Smooth muscle cell (in vitro differentiated cells): ENCODE results near the gene PAH. TPM values are rescaled to one million over a fixed set of nuclear protein-coding genes. Genes with fewer than 3 reads are reported as not detected.

ENCODE experiments used
- DNase-seq: peaks from one replicate; lab custom pipeline; 2025; ENCODE audit not compliant: unreplicated experiment; lab: John Stamatoyannopoulos, UW
- H2AFZ ChIP-seq: fragments of 200-600 bp; sonication (generic); 2 replicates; pipeline ENCODE4 v1.6.0; 2016; ENCODE audit warnings: antibody characterized with exemption, low read depth, mild to moderate bottlenecking
- H3F3A ChIP-seq: fragments of 200-600 bp; sonication (generic); 2 replicates; pipeline ENCODE4 v1.6.0; 2017; ENCODE audit warnings: antibody characterized with exemption, low read depth
- H3K27ac ChIP-seq: fragments of 200-600 bp; sonication (generic); 2 replicates; pipeline ENCODE4 v1.5.1; 2016; ENCODE audit warnings: low read depth, mild to moderate bottlenecking
- H3K27me3 ChIP-seq: fragments of 200-600 bp; sonication (generic); 2 replicates; pipeline ENCODE4 v1.6.1; 2016; ENCODE audit warnings: low read depth, mild to moderate bottlenecking
- H3K36me3 ChIP-seq: fragments of 200-600 bp; sonication (generic); 2 replicates; pipeline ENCODE4 v1.5.1; 2016; ENCODE audit warnings: low read depth
- H3K4me1 ChIP-seq: fragments of 200-600 bp; sonication (generic); 2 replicates; pipeline ENCODE4 v1.5.1; 2016; ENCODE audit warnings: low read depth
- H3K4me2 ChIP-seq: fragments of 200-600 bp; sonication (generic); 2 replicates; pipeline ENCODE4 v1.6.0; 2016; ENCODE audit warnings: mild to moderate bottlenecking
- H3K4me3 ChIP-seq: fragments of 200-600 bp; sonication (generic); 2 replicates; pipeline ENCODE4 v1.5.1; 2016; ENCODE audit warnings: mild to moderate bottlenecking
- H3K79me2 ChIP-seq: fragments of 200-600 bp; sonication (generic); 2 replicates; pipeline ENCODE4 v1.6.0; 2016; ENCODE audit warnings: low read depth, mild to moderate bottlenecking
- H3K9ac ChIP-seq: fragments of 200-600 bp; sonication (generic); 2 replicates; pipeline ENCODE4 v1.6.0; 2016; ENCODE audit warnings: low read depth
- H3K9me3 ChIP-seq: fragments of 200-600 bp; sonication (generic); replicated peaks from 2 replicates; pipeline ENCODE4 v1.5.1; 2016; ENCODE audit warnings: low read depth
- H4K20me1 ChIP-seq: fragments of 200-600 bp; sonication (generic); 2 replicates; pipeline ENCODE4 v1.6.0; 2016; ENCODE audit warnings: low read depth
- WGBS: methylation state at CpG from one replicate; pipeline ENCODE4 v1.1.7; 2016; ENCODE audit warnings: low lambda C conversion rate; 5-methylcytosine and 5-hydroxymethylcytosine counted together
- polyA plus RNA-seq: library from polyadenylated mRNA; unstranded; fragments of >200 nt; fragmentation: Nextera tagmentation; extraction: Ambion mirVana; gene quantifications from 2 replicates; pipeline ENCODE4 v1.2.1, GENCODE V29; 2016
- total RNA-seq: library from RNA; depleted of rRNA; stranded (reverse); fragments of >200 nt; gene quantifications from 2 replicates; pipeline ENCODE4 v1.2.3, GENCODE V29; 2014
- TF ChIP-seq, protein P1 (sequence below): fragments of 200-600 bp; sonication (generic); IDR thresholded peaks from 2 replicates; pipeline ENCODE4 v1.5.1; 2017; ENCODE audit warnings: borderline replicate concordance, mild to moderate bottlenecking, antibody characterized with exemption; ENCODE audit not compliant: insufficient read depth, poor library complexity, severe bottlenecking

The PAH gene
- 0.09 TPM in 1 of 2 replicates, not detected in the other for total RNA-seq
- polyA plus RNA-seq, result not detected in 2 replicates

DNA sequence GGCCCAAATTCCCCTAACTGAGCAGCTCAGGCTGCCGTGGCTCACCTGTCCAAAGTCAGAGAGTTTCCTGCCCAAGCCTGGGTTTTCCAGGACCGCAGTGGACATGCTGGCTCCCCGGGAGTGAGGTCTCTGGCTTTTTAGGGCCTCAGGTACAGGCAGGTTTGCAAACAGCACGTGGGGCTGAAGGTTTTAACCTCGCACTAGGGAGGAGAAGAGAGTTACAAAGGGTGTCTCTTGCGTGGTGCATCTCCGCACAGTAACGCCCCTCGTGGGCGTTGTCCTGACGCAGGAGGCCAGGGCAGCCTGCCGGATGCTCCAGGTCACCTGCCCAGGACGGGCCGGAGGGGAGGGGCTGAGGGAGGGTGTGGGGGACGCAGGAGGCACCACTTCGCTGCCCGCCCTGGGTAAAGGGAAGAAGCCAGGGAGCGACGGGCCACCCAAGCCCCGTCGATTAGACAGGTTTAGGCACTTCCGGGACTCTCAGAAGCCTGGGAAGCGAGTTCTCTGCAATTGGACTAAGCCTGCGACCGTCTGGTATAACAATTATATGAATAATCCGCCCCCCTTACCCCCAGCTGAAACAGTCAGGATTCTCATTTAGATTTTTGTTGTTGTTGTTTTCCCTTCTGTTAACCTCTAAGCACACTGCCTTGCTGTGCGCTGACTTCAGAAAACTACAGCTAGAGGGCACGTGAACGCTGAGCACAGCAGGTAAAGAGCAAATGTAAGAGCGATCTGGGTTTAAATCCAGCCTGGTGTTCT, at the start of gene PAH:
PAH (minus strand) TSS at position 219 of the 762 bp plus-strand sequence; CDS start at position 105, 114 bp downstream.
- TF ChIP-seq, protein P1, sequence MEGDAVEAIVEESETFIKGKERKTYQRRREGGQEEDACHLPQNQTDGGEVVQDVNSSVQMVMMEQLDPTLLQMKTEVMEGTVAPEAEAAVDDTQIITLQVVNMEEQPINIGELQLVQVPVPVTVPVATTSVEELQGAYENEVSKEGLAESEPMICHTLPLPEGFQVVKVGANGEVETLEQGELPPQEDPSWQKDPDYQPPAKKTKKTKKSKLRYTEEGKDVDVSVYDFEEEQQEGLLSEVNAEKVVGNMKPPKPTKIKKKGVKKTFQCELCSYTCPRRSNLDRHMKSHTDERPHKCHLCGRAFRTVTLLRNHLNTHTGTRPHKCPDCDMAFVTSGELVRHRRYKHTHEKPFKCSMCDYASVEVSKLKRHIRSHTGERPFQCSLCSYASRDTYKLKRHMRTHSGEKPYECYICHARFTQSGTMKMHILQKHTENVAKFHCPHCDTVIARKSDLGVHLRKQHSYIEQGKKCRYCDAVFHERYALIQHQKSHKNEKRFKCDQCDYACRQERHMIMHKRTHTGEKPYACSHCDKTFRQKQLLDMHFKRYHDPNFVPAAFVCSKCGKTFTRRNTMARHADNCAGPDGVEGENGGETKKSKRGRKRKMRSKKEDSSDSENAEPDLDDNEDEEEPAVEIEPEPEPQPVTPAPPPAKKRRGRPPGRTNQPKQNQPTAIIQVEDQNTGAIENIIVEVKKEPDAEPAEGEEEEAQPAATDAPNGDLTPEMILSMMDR, result no peak
- Histone ChIP-seq H3K27me3 (peaks cover 25% of the 10 kb centered on the region), H3K36me3 (no peaks in the 10 kb centered on the region), H3F3A (no peaks in the 10 kb centered on the region), H3K9ac (no peak within 1 kb of the TSS), H3K27ac (no peak within 1 kb of the TSS), H3K4me3 (peak within 1 kb of the TSS; percentile 49), H2AFZ (peak within 1 kb of the TSS; percentile 90), H3K79me2 (no peaks in the 10 kb centered on the region), H4K20me1 (no peaks in the 10 kb centered on the region), H3K9me3 (no peaks in the 10 kb centered on the region), H3K4me1 (no peaks in the 10 kb centered on the region), H3K4me2 (peak within 1 kb of the TSS; percentile 83)
- DNase-seq, result no peak
- WGBS, result 13% methylated on average over 30 of the region's 30 CpGs

DNA sequence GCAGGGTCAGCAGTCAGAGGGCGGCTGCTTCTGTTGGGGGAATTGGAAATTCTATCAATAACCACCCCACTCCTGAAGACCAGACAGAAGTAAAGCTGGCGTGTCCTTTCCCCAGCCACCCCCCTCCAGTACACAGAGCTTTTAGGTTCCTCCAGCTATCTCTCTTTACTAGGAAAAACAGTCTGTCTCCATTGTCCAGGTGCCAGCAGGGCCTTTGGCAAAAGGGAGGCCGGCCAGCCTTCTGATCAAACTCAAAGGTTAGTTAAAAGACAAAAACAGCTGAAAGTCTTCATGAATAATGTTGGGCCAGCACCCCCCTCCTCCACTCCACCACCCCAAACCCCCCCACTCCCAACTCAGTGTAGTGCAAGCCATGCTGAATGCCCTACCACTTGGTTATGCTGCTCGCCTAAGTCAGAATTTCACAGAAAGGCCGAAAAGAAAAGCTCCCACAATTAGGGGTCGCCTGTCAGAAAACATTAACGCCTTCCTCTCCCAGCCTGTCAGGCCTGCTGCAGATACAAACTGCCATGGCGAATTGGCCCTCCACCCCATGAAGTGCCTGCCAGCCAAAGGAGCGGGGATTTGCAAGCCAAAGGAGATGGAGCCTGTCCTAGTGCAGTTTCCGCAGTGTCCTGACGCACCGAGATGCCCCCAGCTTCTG, 49.3 kb upstream of the PAH start:
- Histone ChIP-seq H3K4me2 (no peak overlapping the region), H3K79me2 (no peaks in the 10 kb centered on the region), H3K4me3 (no peak overlapping the region), H3K4me1 (peaks cover 16% of the 10 kb centered on the region), H3K27me3 (peaks cover 99% of the 10 kb centered on the region), H3K9me3 (no peaks in the 10 kb centered on the region), H3K27ac (no peak overlapping the region), H2AFZ (no peak overlapping the region), H3K9ac (no peak overlapping the region), H3F3A (no peaks in the 10 kb centered on the region), H3K36me3 (no peaks in the 10 kb centered on the region), H4K20me1 (no peaks in the 10 kb centered on the region)
- no peak for DNase-seq
- TF ChIP-seq, protein P1, result no peak
- WGBS, result 29% methylated on average over 12 of the region's 12 CpGs

DNA sequence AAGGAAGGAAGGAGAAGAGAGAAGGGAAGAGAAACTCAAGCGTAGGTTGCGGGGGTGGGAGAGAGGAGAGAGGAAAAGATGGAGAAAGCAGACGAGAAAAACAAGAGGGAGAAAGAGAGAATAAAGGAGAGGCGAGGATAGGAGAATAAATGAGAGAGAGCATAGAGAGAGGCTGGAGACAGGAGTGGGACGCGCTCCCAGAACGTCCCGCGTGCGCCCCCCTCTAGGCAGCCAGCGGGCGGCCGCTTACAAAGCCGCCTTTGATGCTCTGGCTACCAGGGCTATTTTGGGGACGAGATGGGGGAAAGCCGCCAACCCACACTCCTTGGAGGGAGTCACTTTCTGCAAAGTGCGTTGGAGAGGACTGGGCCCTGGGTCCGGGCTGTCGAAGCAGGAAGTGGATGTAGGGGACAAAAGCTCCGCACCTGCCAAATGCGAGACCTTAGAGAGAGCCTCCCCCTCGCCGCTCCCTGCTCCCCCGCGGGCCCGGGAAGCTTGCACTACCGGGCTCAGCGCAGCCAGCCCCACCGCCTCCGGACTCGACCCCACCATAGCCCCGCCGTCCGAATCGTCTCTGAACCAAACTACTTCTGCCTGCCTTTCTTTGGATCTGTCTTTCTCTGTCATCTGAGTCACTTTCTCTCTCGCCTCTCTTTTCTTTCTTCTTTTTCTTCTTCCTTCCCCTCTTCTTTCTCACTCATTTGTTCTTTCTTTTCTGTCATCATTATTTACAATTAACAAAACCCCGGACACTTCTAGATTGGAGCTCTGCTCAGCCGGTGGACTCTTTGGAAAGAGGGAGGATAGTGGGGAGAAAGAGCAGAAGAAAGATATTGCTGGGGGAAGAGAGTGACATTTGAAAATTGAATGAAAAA, 48.5 kb upstream of the PAH start:
- H3K9ac ChIP-seq, result no peak overlapping the region
- 7% methylated on average over 36 of the region's 38 CpGs for WGBS
- no peaks in the 10 kb centered on the region for H4K20me1 ChIP-seq
- no peaks in the 10 kb centered on the region for H3K79me2 ChIP-seq
- no peaks in the 10 kb centered on the region for H3K36me3 ChIP-seq
- H3K4me2 ChIP-seq, result peak overlapping the region; percentile 60
- H3K9me3 ChIP-seq, result no peaks in the 10 kb centered on the region
- H3K27ac ChIP-seq, result no peak overlapping the region
- H3F3A ChIP-seq, result no peaks in the 10 kb centered on the region
- DNase-seq, result no peak
- H3K4me3 ChIP-seq, result peak overlapping the region; percentile 13
- peaks cover 99% of the 10 kb centered on the region for H3K27me3 ChIP-seq
- TF ChIP-seq, protein P1, result no peak
- H2AFZ ChIP-seq, result no peak overlapping the region
- H3K4me1 ChIP-seq, result peaks cover 17% of the 10 kb centered on the region
